ENCODE results near the gene AOAH.

DNA sequence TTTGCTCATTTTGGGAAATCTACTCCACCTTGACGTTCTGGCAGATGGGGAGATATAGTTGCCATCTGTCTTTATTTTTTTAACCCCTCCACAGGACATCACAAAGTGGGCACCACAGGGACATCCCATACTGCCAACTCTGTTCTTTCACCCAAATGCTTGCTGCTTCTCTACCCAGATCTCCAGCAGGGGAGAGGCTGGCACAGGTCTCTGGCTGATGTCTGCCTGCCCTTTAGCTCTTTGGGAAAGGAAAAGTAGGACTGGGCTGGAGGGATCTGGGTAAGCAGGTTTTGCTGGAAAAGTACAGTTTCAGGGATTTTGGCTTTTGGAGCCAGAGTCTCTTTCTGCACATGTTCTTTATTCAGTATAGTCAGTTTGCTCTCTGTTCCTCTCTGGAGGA lies 178.0 kb downstream of the AOAH start:
- TF ChIP-seq, protein P1, sequence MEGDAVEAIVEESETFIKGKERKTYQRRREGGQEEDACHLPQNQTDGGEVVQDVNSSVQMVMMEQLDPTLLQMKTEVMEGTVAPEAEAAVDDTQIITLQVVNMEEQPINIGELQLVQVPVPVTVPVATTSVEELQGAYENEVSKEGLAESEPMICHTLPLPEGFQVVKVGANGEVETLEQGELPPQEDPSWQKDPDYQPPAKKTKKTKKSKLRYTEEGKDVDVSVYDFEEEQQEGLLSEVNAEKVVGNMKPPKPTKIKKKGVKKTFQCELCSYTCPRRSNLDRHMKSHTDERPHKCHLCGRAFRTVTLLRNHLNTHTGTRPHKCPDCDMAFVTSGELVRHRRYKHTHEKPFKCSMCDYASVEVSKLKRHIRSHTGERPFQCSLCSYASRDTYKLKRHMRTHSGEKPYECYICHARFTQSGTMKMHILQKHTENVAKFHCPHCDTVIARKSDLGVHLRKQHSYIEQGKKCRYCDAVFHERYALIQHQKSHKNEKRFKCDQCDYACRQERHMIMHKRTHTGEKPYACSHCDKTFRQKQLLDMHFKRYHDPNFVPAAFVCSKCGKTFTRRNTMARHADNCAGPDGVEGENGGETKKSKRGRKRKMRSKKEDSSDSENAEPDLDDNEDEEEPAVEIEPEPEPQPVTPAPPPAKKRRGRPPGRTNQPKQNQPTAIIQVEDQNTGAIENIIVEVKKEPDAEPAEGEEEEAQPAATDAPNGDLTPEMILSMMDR (IDR thresholded peaks at IDR 0.05; ENCODE audit: low read depth, low read length, poor library complexity, severe bottlenecking): no peak
- no peak for TF ChIP-seq EZH2phosphoT487 (IDR thresholded peaks at IDR 0.05; ENCODE audit: borderline replicate concordance, low read length)

Measured in DOHH2 (cell line).